GM21737 (cell line): Measurements from ENCODE around the gene ERICH6.

Source experiments
- ATAC-seq: cut with Tn5 transposase; IDR thresholded peaks from one replicate; pipeline ENCODE4 v1.9.1; 2021; ENCODE audit warnings: mild to moderate bottlenecking, moderate library complexity; ENCODE audit not compliant: unreplicated experiment

The ERICH6 gene

DNA sequence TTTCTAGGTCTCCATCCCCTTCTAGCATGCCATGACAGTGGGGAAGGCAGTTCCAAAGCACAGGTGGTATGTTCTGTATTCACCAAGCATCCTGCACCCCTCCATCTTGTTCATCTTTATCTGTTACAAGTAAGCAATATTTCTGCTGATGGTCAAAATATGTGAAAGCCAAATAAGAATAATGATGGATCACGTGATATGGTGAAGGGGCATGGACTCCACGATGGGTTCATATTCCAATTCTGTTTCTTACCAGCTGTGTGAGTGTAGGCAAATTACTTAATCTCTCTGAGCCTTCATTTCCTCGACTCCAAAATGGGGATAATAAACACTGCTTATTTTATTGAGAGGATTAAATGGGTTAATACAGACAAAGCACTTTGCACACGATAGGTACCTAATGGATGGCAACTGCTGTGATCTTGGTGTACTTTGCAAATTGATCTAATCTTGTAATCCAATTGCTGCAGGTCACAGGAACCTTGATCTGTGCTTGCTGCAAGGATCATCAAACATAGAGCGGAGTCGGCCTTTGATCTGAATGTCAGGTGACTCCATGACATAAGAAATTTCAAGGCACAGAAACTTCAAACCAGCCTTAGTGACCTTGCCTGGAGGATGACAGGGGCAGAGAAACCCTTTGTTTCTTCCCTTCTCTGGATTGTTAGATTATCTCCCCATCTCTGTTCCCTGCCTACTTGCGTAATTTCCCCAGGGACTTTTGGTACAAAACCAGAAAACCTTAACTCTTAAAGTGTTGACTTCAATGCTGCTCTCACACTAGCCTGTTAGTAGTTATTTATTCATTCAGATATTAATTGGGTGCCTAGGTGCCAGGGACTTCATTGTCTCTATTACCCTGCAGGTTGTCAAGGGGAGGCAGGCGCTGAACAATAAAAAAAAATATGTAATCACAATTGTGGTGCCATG is 33.4 kb upstream of the ERICH6 start:
- no peak for ATAC-seq

- no peak for ATAC-seq
Measured at GRCh38 chr3:150736316-150736719, 32.6 kb upstream of the ERICH6 start.

DNA sequence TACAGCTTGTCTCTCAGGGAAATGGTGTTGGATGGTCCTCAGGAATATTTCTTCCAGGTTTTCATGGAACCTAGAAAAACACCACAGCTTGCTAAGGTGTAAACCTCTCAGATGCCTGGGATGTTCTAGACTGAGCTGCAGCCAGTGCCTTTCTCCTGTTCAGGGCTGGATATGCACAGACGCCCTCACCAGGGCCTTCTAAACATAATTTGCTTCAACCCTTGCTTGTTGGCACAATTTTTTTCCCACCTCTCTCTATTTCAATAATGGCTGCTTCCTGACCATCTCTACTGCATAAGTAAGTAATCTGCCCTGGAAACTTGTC is 31.0 kb upstream of the ERICH6 start:
- ATAC-seq: no peak

GRCh38 chr3:150733936-150734794 is 30.4 kb upstream of the ERICH6 start:
- ATAC-seq: no peak

GRCh38 chr3:150733373-150733935 is 29.7 kb upstream of the ERICH6 start:
- ATAC-seq: no peak

DNA sequence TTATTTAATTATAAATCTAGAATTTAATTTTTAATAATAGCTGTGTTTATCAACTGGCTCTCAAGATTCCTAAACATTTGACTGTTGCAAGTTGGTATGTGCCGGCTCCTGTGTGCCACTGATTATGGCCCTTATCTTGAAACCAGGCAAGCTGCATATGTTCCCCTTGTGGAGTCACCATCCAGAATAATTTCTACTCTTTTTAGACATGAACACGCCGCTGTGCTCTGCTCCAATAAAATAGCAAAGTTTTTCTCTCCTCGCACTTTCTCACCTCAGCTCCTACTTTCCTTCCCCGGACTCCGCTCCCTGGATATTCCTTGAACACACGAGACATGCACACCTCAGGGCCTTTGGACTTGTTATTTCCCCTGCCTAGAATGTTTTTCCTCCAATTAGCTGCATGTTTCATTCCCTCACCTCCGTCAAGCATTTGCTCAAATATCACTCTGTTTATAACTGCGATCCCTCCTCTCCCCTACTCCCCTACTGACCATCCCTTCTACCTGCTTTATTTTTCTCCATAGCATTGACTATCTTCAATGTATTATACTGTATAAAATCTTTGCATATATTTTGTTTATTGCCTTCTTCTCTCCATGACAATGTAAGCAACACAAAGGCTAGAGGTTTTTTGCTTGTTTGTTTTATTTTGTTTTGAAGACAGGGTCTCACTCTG is 26.1 kb upstream of the ERICH6 start:
- no peak for ATAC-seq

DNA sequence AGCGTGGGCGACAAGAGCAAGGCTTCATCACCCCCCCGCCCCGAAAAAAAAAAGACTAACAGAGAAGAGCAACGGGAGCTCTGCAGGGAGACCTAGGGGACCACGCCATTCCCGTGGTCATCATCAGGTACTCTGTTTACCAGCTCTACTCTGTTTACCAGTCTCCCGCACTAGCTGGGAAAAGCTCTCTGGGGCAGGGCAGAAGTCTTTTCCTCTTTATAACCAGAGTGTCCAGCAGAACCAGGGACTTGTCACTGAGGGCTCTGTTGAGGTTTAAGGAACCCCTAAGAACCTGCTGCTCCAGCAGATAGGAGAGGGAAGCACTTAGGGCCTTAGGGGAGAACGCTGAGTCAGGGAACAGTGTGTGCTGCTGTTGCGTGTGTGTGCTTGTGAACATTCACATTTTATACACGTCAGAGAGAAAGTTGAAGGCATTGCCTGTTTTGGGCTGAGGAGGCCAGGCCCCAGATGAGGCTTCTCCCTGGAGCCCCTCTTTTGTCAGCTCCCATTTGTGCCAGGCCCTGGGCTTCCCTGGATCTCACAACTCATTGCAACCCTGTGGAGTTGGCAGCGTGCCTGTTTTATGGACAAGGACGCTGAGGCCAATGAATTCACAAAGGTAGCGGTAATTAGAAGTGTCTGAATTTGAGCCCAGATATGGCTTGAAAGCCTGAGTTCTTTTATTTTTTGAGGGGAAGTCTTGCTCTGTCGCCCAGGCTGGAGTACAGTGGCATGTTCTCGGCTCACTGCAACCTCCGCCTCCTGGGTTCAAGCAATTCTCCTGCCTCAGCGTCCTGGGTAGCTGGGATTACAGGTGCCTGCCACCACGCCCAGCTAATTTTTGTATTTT is 24.2 kb upstream of the ERICH6 start:
- no peak for ATAC-seq

DNA sequence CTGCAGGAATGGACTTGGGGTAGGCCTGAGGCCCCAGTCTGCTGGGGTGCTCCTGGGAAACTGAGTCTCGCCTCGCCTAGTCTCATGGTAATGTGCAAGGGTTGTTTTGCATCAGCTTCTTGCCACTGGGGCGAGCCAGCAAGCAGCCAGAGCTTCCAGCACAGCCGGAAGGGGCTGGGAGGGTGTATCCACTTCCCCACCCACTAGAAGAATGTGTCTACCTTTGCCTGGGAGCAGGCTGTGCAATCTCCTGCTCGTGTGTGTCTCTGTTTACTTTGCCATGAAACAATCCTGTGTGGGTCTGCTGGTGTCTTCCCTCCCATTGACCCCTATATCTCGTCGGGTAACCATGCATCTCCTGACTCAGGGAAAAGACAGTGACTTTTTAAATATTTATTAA is 21.8 kb upstream of the ERICH6 start:
- ATAC-seq: no peak

GRCh38 chr3:150723946-150724345 is 20.2 kb upstream of the ERICH6 start:
- ATAC-seq: no peak

GRCh38 chr3:150722267-150722666 is 18.5 kb upstream of the ERICH6 start:
- ATAC-seq: no peak

DNA sequence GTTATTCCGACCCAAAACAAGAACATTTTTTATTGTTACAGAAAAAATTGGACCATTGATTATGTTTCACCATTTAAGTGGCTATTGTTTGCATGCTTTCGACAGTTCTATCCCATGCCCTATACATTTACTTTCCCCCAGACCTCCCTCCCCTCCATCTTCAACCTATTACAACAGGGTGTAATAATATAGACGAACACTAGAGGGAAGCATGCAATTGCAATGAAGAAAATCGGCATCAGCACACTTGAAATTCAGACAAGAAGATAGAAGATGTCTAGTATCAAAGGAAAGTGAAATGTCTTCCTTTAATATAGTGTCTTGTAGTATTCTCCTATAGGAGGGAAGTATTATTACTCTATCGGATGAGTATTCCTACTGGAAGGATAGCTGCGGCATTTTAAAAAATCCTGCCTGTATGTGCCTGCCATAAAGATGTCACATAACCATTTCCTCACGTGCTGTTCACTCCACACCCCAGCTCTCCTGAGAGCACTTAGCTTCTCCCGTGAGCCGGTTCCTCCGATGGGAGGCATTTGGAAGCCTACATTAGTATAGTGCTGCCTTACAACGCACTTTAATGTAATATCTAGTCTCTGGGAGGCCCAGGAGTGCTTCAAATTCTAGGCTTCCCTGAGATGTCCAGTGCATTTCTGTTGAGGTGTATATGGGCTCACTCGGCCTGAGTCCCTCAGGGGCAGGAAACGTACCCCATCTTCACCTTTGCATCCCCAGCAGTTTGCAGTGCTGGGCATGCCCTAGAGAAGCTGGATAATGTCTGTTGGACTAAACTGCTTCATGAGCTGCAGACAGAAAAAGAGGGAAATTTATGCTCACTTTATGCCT is 17.8 kb upstream of the ERICH6 start:
- no peak for ATAC-seq

- no peak for ATAC-seq
Measured at GRCh38 chr3:150720444-150720843, 16.7 kb upstream of the ERICH6 start.

- no peak for ATAC-seq
Measured at GRCh38 chr3:150710097-150710496, 6.4 kb upstream of the ERICH6 start.

DNA sequence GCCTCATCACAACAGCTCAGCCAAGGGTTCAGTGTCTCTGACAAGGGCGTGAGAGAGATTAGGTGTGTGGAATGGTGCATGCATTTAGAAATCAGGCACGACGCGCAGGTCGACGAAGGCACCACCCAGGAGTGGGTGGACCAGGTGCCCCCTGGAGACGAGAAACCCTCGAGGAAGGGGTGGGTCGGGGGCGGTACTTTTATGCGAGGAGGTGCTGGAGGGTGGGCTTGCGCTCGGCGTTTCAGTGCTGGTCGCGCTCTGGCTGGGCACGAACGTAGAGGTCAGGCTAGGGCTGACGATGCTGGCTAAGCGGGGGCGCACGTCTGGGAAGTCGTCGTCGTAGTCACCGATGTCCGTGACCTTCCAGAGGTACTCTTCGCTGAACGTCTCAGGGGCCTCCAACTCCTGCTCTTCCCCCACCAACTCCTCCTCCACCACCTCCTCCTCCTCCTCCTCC is 393 bp downstream of the ERICH6 start:
- peak; percentile 30 for ATAC-seq

GRCh38 chr3:150699068-150699639 is 4.6 kb downstream of the ERICH6 start:
- ATAC-seq: no peak

DNA sequence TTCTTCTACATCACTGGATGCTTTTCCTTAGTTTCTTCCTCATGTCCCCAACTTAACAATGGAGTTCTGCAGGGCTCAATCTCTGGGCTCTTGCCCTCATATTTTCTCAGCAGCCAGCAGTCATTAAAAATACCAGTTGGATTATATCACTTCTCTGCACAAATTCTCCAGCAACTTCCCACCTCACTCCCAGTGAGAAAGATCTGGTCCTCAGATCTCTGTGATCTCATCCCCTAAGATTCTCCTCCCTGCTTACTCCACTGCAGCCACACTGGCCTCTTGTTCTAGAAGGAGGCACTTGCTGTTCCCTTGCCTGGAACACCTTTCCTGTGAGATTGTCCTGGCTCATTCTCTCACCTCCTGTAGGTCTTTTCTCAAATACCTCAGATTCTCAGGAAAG is 6.1 kb downstream of the ERICH6 start:
- ATAC-seq: no peak

DNA sequence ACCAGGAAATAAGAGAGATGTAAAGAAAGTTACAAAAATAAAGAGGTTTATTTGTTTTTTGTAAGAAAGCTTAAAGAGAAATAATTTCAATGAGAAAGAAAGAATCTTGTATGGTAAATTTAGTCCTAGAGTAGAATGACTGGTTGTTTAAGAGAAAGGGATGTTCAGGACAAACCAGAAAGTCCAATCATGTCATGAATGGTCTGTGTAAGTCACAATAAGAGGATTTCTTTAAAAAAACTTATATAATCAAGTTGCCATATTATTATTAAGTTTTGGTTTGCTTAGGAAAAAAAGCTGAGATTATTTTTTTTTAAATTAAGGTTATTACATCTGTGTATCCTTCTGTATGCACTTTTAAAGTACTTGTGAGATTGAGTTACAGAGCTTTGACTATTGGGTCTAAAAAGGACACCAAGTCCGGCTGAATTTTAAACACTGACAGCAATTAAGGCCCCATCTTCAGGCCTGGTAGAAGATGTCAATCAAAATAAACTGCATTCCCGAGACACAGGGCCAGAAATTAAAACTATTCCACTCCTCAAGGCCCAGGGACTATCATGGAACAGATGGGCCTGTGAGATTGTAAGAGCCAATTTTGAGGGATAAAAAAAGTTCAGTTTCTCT is 12.2 kb downstream of the ERICH6 start:
- ATAC-seq: no peak

- no peak for ATAC-seq
Measured at GRCh38 chr3:150687613-150688012, 16.1 kb downstream of the ERICH6 start.
